CD8-positive, alpha-beta memory T cell (primary cell): ENCODE measurements around the gene NAT14. TPM values are rescaled to one million over a fixed set of nuclear protein-coding genes. Genes with fewer than 3 reads are reported as not detected.

Experiments used
- CTCF ChIA-PET: fragments of 350-600 bp; sonication (Branson Sonifier 250); formaldehyde crosslinking; loops from one replicate; lab custom pipeline; 2021; ENCODE audit warnings: antibody characterized with exemption; lab: Charles Lee
- POLR2A ChIA-PET: fragments of 350-600 bp; sonication (Branson Sonifier 250); formaldehyde crosslinking; loops from one replicate; lab custom pipeline; 2021; ENCODE audit warnings: antibody characterized with exemption; lab: Charles Lee
- DNase-seq, 5 donors: peaks; one replicate each; pipeline versions ENCODE4 v3.0.0 to v3.0.0-alpha.2; 2020 to 2022; ENCODE audit warnings: mixed read lengths in 1 of 5
- H3K27ac ChIP-seq: one replicate; pipeline ENCODE4 v1.7.0; 2013; ENCODE audit warnings: low read depth, mild to moderate bottlenecking, low read length, moderate library complexity
- H3K27me3 ChIP-seq: 2 replicates; pipeline ENCODE4 v1.7.0; 2013; ENCODE audit warnings: low read length, mild to moderate bottlenecking; ENCODE audit not compliant: insufficient read depth, poor library complexity, severe bottlenecking
- H3K36me3 ChIP-seq: 2 replicates; pipeline ENCODE4 v1.7.0; 2013; ENCODE audit warnings: mild to moderate bottlenecking, low read length, moderate library complexity; ENCODE audit not compliant: insufficient read depth
- H3K4me1 ChIP-seq: 2 replicates; pipeline ENCODE4 v1.7.0; 2013; ENCODE audit warnings: mild to moderate bottlenecking, low read length, moderate library complexity; ENCODE audit not compliant: insufficient read depth
- H3K4me3 ChIP-seq: 2 replicates; pipeline ENCODE4 v1.7.0; 2013; ENCODE audit warnings: mild to moderate bottlenecking, low read length
- H3K9me3 ChIP-seq: 2 replicates; pipeline ENCODE4 v1.7.0; 2013; ENCODE audit warnings: mild to moderate bottlenecking, low read length
- H3K27ac Mint-ChIP-seq, 8 donors: one replicate each; pipeline ENCODE4 v1.8.0; 2020 to 2021; ENCODE audit warnings: mixed read lengths in 8 of 8, mild to moderate bottlenecking in 6 of 8, inconsistent platforms in 3 of 8, moderate library complexity in 3 of 8
- H3K27me3 Mint-ChIP-seq, 2 donors: one replicate each; pipeline ENCODE4 v1.8.0; 2020 to 2021; ENCODE audit warnings: mixed read lengths in 2 of 2, mild to moderate bottlenecking in 1 of 2, moderate library complexity in 1 of 2
- H3K36me3 Mint-ChIP-seq, 3 donors: one replicate each; pipeline ENCODE4 v1.8.0; 2020 to 2021; ENCODE audit warnings: mixed read lengths in 3 of 3, inconsistent platforms in 1 of 3, mild to moderate bottlenecking in 1 of 3
- H3K4me1 Mint-ChIP-seq, 3 donors: one replicate each; pipeline ENCODE4 v1.8.0; 2020 to 2021; ENCODE audit warnings: mixed read lengths in 3 of 3, inconsistent platforms in 1 of 3, mild to moderate bottlenecking in 1 of 3
- H3K4me3 Mint-ChIP-seq, 7 donors: one replicate each; pipeline ENCODE4 v1.8.0; 2020 to 2021; ENCODE audit warnings: mixed read lengths in 7 of 7, mild to moderate bottlenecking in 6 of 7, moderate library complexity in 4 of 7, inconsistent platforms in 2 of 7
- H3K9me3 Mint-ChIP-seq, 5 donors: one replicate each; pipeline ENCODE4 v1.8.0; 2020 to 2022; ENCODE audit warnings: mixed read lengths in 5 of 5, mild to moderate bottlenecking in 3 of 5, moderate library complexity in 2 of 5, inconsistent platforms in 1 of 5
- polyA plus RNA-seq: library from polyadenylated mRNA; unstranded; fragments of 300-500 nt; fragmentation: Illumina TruSeq; gene quantifications from one replicate; pipeline ENCODE4 v1.2.3, GENCODE V29; 2021
- total RNA-seq, 2 experiments: library from RNA; stranded (reverse); gene quantifications; one replicate each; pipeline ENCODE4 v1.2.3, GENCODE V29; 2021

Gene NAT14
- total and polyA plus RNA-seq, 3 experiments from 2014 or later = 7.0 to 28.4 (median 27.5) TPM

- Mint-ChIP-seq H3K27me3 (peaks cover 4 to 10% of the 10 kb centered on the region in 2 donors), H3K4me3 (peak overlapping the region; percentile 70 to 94 (median 85)), H3K4me1 (peaks cover 10 to 14% (median 13%) of the 10 kb centered on the region in 3 donors), H3K27ac (peak overlapping the region; percentile 71 to 98 (median 88)), H3K36me3 (peaks cover 0 to 3% (median 0%) of the 10 kb centered on the region in 3 donors), H3K9me3 (no peaks in the 10 kb centered on the region)
- Histone ChIP-seq H3K4me3 (peak overlapping the region; percentile 82), H3K27me3 (no peaks in the 10 kb centered on the region), H3K4me1 (peaks cover 5% of the 10 kb centered on the region), H3K9me3 (no peaks in the 10 kb centered on the region), H3K36me3 (no peaks in the 10 kb centered on the region), H3K27ac (peak overlapping the region; percentile 51)
- ChIA-PET CTCF (interaction anchor here (0.6 to 2.8 kb wide), 60 partner anchors 9 to 1021 kb away, joined by 3 to 80 read pairs (median 4); partner anchors contain the start of genes HSPBP1, ISOC2, KMT5C and NAT14), POLR2A (interaction anchor here (0.6 to 1.6 kb wide), 6 partner anchors 28 to 151 kb away, joined by 3 to 6 read pairs (median 4); partner anchors contain the start of gene FIZ1)
- DNase-seq = peak; percentile 90 to 94 (median 91)
These were observed 18.7 kb downstream of the NAT14 start for GRCh38 chr19:55503502-55504251.

GRCh38 chr19:55504252-55504603, 19.2 kb downstream of the NAT14 start:
- Mint-ChIP-seq H3K9me3 (no peaks in the 10 kb centered on the region), H3K4me1 (peaks cover 10 to 14% (median 13%) of the 10 kb centered on the region in 3 donors), H3K36me3 (peaks cover 0 to 3% (median 0%) of the 10 kb centered on the region in 3 donors), H3K4me3 (peak overlapping the region; percentile 54 to 93 (median 79)), H3K27me3 (peaks cover 4 to 14% of the 10 kb centered on the region in 2 donors), H3K27ac (peak overlapping the region in 3 of 8 donors; percentile 23 to 82 (median 77))
- Histone ChIP-seq H3K36me3 (no peaks in the 10 kb centered on the region), H3K27ac (no peak overlapping the region), H3K27me3 (no peaks in the 10 kb centered on the region), H3K4me1 (peaks cover 5% of the 10 kb centered on the region), H3K9me3 (no peaks in the 10 kb centered on the region), H3K4me3 (no peak overlapping the region)
- DNase-seq = no peak
- POLR2A ChIA-PET = interaction anchor here (0.5 to 1.6 kb wide), 7 partner anchors 28 to 150 kb away, joined by 3 to 6 read pairs (median 4); partner anchors contain the start of gene FIZ1
- CTCF ChIA-PET = interaction anchor here (0.7 to 2.8 kb wide), 53 partner anchors 9 to 1021 kb away, joined by 3 to 80 read pairs (median 5); partner anchors contain the start of genes HSPBP1, ISOC2, KMT5C and NAT14

- peaks cover 4 to 14% of the 10 kb centered on the region in 2 donors for H3K27me3 Mint-ChIP-seq
- POLR2A ChIA-PET = interaction anchor here (1.6 kb wide), 1 partner anchor 29 kb away, joined by 5 read pairs; no protein-coding TSS in a partner anchor
- Histone ChIP-seq H3K4me1 (peaks cover 5% of the 10 kb centered on the region), H3K27me3 (no peaks in the 10 kb centered on the region), H3K27ac (no peak overlapping the region), H3K9me3 (no peaks in the 10 kb centered on the region), H3K36me3 (no peaks in the 10 kb centered on the region), H3K4me3 (no peak overlapping the region)
- no peak overlapping the region for H3K27ac Mint-ChIP-seq
- no peaks in the 10 kb centered on the region for H3K9me3 Mint-ChIP-seq
- H3K4me1 Mint-ChIP-seq = peaks cover 10 to 14% (median 13%) of the 10 kb centered on the region in 3 donors
- CTCF ChIA-PET = interaction anchor here (0.9 to 2.8 kb wide), 17 partner anchors 12 to 387 kb away, joined by 3 to 80 read pairs (median 9); partner anchors contain the start of genes HSPBP1, ISOC2, KMT5C and NAT14
- H3K36me3 Mint-ChIP-seq = peaks cover 0 to 3% (median 0%) of the 10 kb centered on the region in 3 donors
- DNase-seq = no peak
- peak overlapping the region in 1 of 7 donors; percentile 78 for H3K4me3 Mint-ChIP-seq
These were observed 20.0 kb downstream of the NAT14 start for GRCh38 chr19:55504981-55505380.

- Mint-ChIP-seq H3K4me3 (no peak overlapping the region), H3K27me3 (peaks cover 18 to 32% of the 10 kb centered on the region in 2 donors), H3K9me3 (no peaks in the 10 kb centered on the region), H3K4me1 (peaks cover 5 to 11% (median 6%) of the 10 kb centered on the region in 3 donors), H3K36me3 (no peaks in the 10 kb centered on the region), H3K27ac (peak overlapping the region in 1 of 8 donors; percentile 60)
- Histone ChIP-seq H3K4me1 (peaks cover 5% of the 10 kb centered on the region), H3K9me3 (no peaks in the 10 kb centered on the region), H3K4me3 (no peak overlapping the region), H3K27ac (no peak overlapping the region), H3K36me3 (no peaks in the 10 kb centered on the region), H3K27me3 (no peaks in the 10 kb centered on the region)
- ChIA-PET POLR2A (no interaction called here), CTCF (interaction anchor here (1.2 to 1.8 kb wide), 2 partner anchors 40 to 124 kb away, joined by 8 read pairs; no protein-coding TSS in a partner anchor)
- no peak for DNase-seq
These were observed 23.1 kb downstream of the NAT14 start for GRCh38 chr19:55508120-55508519.

- H3K27ac Mint-ChIP-seq = peak overlapping the region; percentile 27 to 94 (median 86)
- Histone ChIP-seq H3K4me3 (peak overlapping the region; percentile 38), H3K36me3 (no peaks in the 10 kb centered on the region)
These were observed 32.1 kb downstream of the NAT14 start for GRCh38 chr19:55516878-55517620.

GRCh38 chr19:55519451-55520311, 34.7 kb downstream of the NAT14 start:
- POLR2A ChIA-PET = no interaction called here

More at GRCh38 chr19:55516878-55517620, 32.1 kb downstream of the NAT14 start:
- peak overlapping the region; percentile 51 to 84 (median 81) for H3K4me3 Mint-ChIP-seq
- ChIA-PET POLR2A (no interaction called here), CTCF (interaction anchor here (0.7 to 4.5 kb wide), 8 partner anchors 12 to 116 kb away, joined by 3 to 74 read pairs (median 4); partner anchors contain the start of genes FIZ1, ZNF784 and ZNF865)
- Histone ChIP-seq H3K9me3 (no peaks in the 10 kb centered on the region), H3K27ac (no peak overlapping the region), H3K27me3 (no peaks in the 10 kb centered on the region), H3K4me1 (peaks cover 5% of the 10 kb centered on the region)
- peaks cover 3 to 15% of the 10 kb centered on the region in 2 donors for H3K27me3 Mint-ChIP-seq
- H3K9me3 Mint-ChIP-seq = no peaks in the 10 kb centered on the region
- H3K4me1 Mint-ChIP-seq = peaks cover 3 to 4% (median 4%) of the 10 kb centered on the region in 3 donors
- H3K36me3 Mint-ChIP-seq = no peaks in the 10 kb centered on the region
- DNase-seq = peak; percentile 85 to 93 (median 86)

More at GRCh38 chr19:55519451-55520311, 34.7 kb downstream of the NAT14 start:
- Mint-ChIP-seq H3K9me3 (no peaks in the 10 kb centered on the region), H3K4me3 (no peak overlapping the region), H3K4me1 (peaks cover 3 to 4% (median 4%) of the 10 kb centered on the region in 3 donors), H3K27ac (no peak overlapping the region), H3K27me3 (peaks cover 1 to 9% of the 10 kb centered on the region in 2 donors), H3K36me3 (no peaks in the 10 kb centered on the region)
- H3K4me3 ChIP-seq = no peak overlapping the region
- H3K27me3 ChIP-seq = no peaks in the 10 kb centered on the region
- DNase-seq = no peak
- CTCF ChIA-PET = interaction anchor here (1.0 kb wide), 1 partner anchor 112 kb away, joined by 3 read pairs; no protein-coding TSS in a partner anchor
- H3K9me3 ChIP-seq = no peaks in the 10 kb centered on the region
- peaks cover 5% of the 10 kb centered on the region for H3K4me1 ChIP-seq
- no peaks in the 10 kb centered on the region for H3K36me3 ChIP-seq
- H3K27ac ChIP-seq = no peak overlapping the region
